Common myeloid progenitor, CD34-positive (primary cell): ENCODE results near the gene MAP4K4.

ENCODE experiments used
- CTCF ChIA-PET: fragments of 350-600 bp; sonication (Branson Sonifier 250); formaldehyde crosslinking; loops from one replicate; lab custom pipeline; 2021; ENCODE audit warnings: antibody characterized with exemption; lab: Charles Lee
- POLR2A ChIA-PET: fragments of 350-600 bp; sonication (Branson Sonifier 250); formaldehyde crosslinking; loops from one replicate; lab custom pipeline; 2021; ENCODE audit warnings: antibody characterized with exemption; lab: Charles Lee
- DNase-seq, 3 donors: peaks; one replicate each; pipeline versions ENCODE4 v3.0.0 to v3.0.0-alpha.2; 2013
- H3K27ac ChIP-seq, 2 experiments: 1 replicate in 1 of 2; 2 replicates in 1 of 2; pipeline ENCODE4 v1.7.0; 2013; ENCODE audit warnings: inconsistent platforms in 2 of 2, low read length in 2 of 2, mild to moderate bottlenecking in 2 of 2, low read depth in 1 of 2, moderate library complexity in 1 of 2; ENCODE audit not compliant: severe bottlenecking in 2 of 2, insufficient read depth in 1 of 2, poor library complexity in 1 of 2
- H3K27me3 ChIP-seq, 5 experiments: replicated peaks in 2 of 5; 1 replicate in 3 of 5; 2 replicates in 2 of 5; pipeline versions ENCODE4 v1.6.1 to v1.7.0; 2013; ENCODE audit warnings: low read length in 4 of 5, mild to moderate bottlenecking in 2 of 5, moderate library complexity in 2 of 5, inconsistent platforms in 1 of 5; ENCODE audit not compliant: insufficient read depth in 5 of 5, control insufficient read depth in 4 of 5
- H3K36me3 ChIP-seq, 4 experiments: 1 replicate in 2 of 4; 2 replicates in 2 of 4; pipeline versions ENCODE4 v1.6.1 to v1.7.0; 2013; ENCODE audit warnings: low read length in 3 of 4, control low read depth in 1 of 4, mild to moderate bottlenecking in 1 of 4; ENCODE audit not compliant: control insufficient read depth in 4 of 4, insufficient read depth in 4 of 4
- H3K4me1 ChIP-seq, 4 experiments: 1 replicate in 3 of 4; 2 replicates in 1 of 4; pipeline versions ENCODE4 v1.6.1 to v1.7.1; 2013; ENCODE audit warnings: low read length in 3 of 4, mild to moderate bottlenecking in 3 of 4, control low read depth in 1 of 4, inconsistent platforms in 1 of 4, moderate library complexity in 1 of 4; ENCODE audit not compliant: control insufficient read depth in 4 of 4, insufficient read depth in 4 of 4; ENCODE audit errors: control extremely low read depth in 1 of 4
- H3K4me3 ChIP-seq, 7 experiments: 1 replicate in 4 of 7; 2 replicates in 3 of 7; pipeline versions ENCODE4 v1.5.1 to v1.7.0; 2013; ENCODE audit warnings: mild to moderate bottlenecking in 7 of 7, low read length in 6 of 7, moderate library complexity in 6 of 7, inconsistent platforms in 2 of 7, low read depth in 2 of 7, control low read depth in 1 of 7; ENCODE audit not compliant: insufficient read depth in 4 of 7, control insufficient read depth in 1 of 7; ENCODE audit errors: extremely low read depth in 1 of 7
- H3K9me3 ChIP-seq, 5 experiments: 1 replicate in 4 of 5; 2 replicates in 1 of 5; pipeline versions ENCODE4 v1.6.1 to v1.7.1; 2013; ENCODE audit warnings: low read length in 4 of 5, mild to moderate bottlenecking in 2 of 5, inconsistent platforms in 1 of 5, low read depth in 1 of 5, moderate library complexity in 1 of 5; ENCODE audit not compliant: control insufficient read depth in 4 of 5, insufficient read depth in 2 of 5; ENCODE audit errors: control extremely low read depth in 1 of 5
- WGBS: methylation state at CpG from one replicate; pipeline ENCODE4 v1.1.5; 2013; ENCODE audit not compliant: insufficient coverage; 5-methylcytosine and 5-hydroxymethylcytosine counted together

The MAP4K4 gene

GRCh38 chr2:101806701-101807100, 109.2 kb downstream of the MAP4K4 start:
- peak in 2 of 3 donors; percentile 58 to 73 for DNase-seq
- Histone ChIP-seq H3K27me3 (no peaks in the 10 kb centered on the region), H3K27ac (peak overlapping the region in 1 of 2 experiments; percentile 36), H3K9me3 (no peaks in the 10 kb centered on the region), H3K4me3 (peak overlapping the region in 1 of 7 experiments; percentile 5), H3K36me3 (peaks cover 0 to 3% (median 0%) of the 10 kb centered on the region in 4 experiments), H3K4me1 (peaks cover 9 to 27% (median 22%) of the 10 kb centered on the region in 4 experiments)
- WGBS, result 29% methylated on average over 2 of the region's 4 CpGs
- POLR2A ChIA-PET, result interaction anchor here (0.6 kb wide), 1 partner anchor 70 kb away, joined by 4 read pairs; no protein-coding TSS in a partner anchor
- CTCF ChIA-PET, result interaction anchor here (1.8 kb wide), 1 partner anchor 10 kb away, joined by 5 read pairs; no protein-coding TSS in a partner anchor

DNA sequence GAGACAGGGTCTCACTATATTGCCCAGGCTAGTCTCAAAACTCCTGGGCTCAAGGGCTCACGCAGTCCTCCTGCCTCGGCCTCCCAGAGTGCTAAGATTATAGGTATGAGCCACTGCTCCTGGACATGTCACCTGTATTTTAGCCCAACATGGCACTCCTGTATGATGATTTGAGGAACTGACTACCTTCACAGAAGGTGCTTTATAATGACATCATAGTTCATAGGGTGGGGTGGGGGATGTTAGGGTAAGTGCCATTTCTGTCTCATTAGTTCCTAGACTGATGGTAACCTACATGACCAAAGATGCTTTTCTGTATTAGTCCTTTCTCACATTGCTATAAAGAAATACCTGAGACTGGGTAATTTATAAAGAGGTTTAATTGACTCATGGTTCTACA, 109.7 kb downstream of the MAP4K4 start:
- H3K27ac ChIP-seq, result peak overlapping the region in 1 of 2 experiments; percentile 36
- CTCF ChIA-PET, result interaction anchor here (0.7 to 1.8 kb wide), 2 partner anchors 11 to 15 kb away, joined by 3 to 5 read pairs; no protein-coding TSS in a partner anchor
- peaks cover 0 to 3% (median 0%) of the 10 kb centered on the region in 4 experiments for H3K36me3 ChIP-seq
- no peak overlapping the region for H3K4me3 ChIP-seq
- WGBS, result 100% methylated on average over 2 of the region's 2 CpGs
- POLR2A ChIA-PET, result no interaction called here
- H3K27me3 ChIP-seq, result no peaks in the 10 kb centered on the region
- DNase-seq, result no peak
- no peaks in the 10 kb centered on the region for H3K9me3 ChIP-seq
- peaks cover 9 to 27% (median 22%) of the 10 kb centered on the region in 4 experiments for H3K4me1 ChIP-seq

- H3K4me1 ChIP-seq, result peaks cover 9 to 27% (median 22%) of the 10 kb centered on the region in 4 experiments
- H3K9me3 ChIP-seq, result no peaks in the 10 kb centered on the region
- no peak overlapping the region for H3K4me3 ChIP-seq
- DNase-seq, result no peak
- no peak overlapping the region for H3K27ac ChIP-seq
- CTCF ChIA-PET, result interaction anchor here (0.7 to 1.8 kb wide), 2 partner anchors 12 to 14 kb away, joined by 3 to 5 read pairs; no protein-coding TSS in a partner anchor
- H3K27me3 ChIP-seq, result no peaks in the 10 kb centered on the region
- no peaks in the 10 kb centered on the region for H3K36me3 ChIP-seq
- 100% methylated on average over 4 of the region's 6 CpGs for WGBS
- POLR2A ChIA-PET, result no interaction called here
These were observed 110.6 kb downstream of the MAP4K4 start for GRCh38 chr2:101808006-101808562.

GRCh38 chr2:101809698-101810097, 112.2 kb downstream of the MAP4K4 start:
- Histone ChIP-seq H3K36me3 (no peaks in the 10 kb centered on the region), H3K4me3 (no peak overlapping the region), H3K9me3 (no peaks in the 10 kb centered on the region), H3K27ac (no peak overlapping the region), H3K4me1 (peaks cover 9 to 27% (median 22%) of the 10 kb centered on the region in 4 experiments), H3K27me3 (no peaks in the 10 kb centered on the region)
- POLR2A ChIA-PET, result no interaction called here
- DNase-seq, result peak in 1 of 3 donors; percentile 32
- CTCF ChIA-PET, result interaction anchor here (0.5 to 1.0 kb wide), 2 partner anchors 9 to 12 kb away, joined by 3 to 4 read pairs; no protein-coding TSS in a partner anchor

DNA sequence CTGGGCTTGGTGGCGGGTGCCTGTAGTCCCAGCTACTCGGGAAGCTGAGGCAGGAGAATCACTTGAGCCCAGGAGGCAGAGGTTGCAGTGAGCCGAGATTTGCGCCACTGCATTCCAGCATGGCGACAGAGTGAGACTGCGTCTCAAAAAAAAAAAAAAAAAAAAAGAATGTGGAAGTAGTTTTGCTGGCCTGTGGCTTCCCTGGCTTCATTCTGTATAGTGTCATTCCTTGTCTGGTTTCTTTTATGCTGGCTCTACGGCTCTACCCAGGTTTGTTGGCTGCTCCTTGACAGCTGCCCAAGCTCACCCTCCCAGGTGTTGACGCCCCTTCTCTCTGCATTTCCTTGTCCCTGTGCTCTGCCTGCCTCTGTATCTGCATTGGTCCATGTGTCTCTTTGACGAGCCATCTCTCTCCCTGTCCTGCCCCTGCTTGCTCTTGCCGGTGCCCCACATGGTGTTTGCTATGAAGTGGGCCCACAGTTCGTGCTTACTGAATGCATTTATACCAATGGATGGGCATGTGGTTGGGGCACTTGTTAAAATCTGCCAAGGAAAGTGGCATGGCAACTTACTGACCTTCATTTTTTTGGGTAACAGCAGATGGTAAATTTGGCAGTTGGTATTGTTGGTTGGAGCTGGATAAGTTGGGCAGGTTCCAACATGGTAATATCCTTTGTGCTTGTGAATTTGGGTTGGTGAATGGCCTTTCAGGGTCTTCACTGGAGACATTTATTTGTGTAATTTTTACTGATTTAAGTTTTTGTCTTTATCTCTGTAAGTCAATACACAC, 113.9 kb downstream of the MAP4K4 start:
- ChIA-PET CTCF (interaction anchor here (1.1 to 2.1 kb wide), 2 partner anchors 10 to 11 kb away, joined by 3 to 7 read pairs; no protein-coding TSS in a partner anchor), POLR2A (no interaction called here)
- DNase-seq, result no peak
- H3K27ac ChIP-seq, result no peak overlapping the region
- H3K4me1 ChIP-seq, result peaks cover 3 to 15% (median 14%) of the 10 kb centered on the region in 4 experiments
- no peaks in the 10 kb centered on the region for H3K9me3 ChIP-seq
- 94% methylated on average over 7 of the region's 11 CpGs for WGBS
- H3K4me3 ChIP-seq, result no peak overlapping the region
- H3K27me3 ChIP-seq, result no peaks in the 10 kb centered on the region
- no peaks in the 10 kb centered on the region for H3K36me3 ChIP-seq

DNA sequence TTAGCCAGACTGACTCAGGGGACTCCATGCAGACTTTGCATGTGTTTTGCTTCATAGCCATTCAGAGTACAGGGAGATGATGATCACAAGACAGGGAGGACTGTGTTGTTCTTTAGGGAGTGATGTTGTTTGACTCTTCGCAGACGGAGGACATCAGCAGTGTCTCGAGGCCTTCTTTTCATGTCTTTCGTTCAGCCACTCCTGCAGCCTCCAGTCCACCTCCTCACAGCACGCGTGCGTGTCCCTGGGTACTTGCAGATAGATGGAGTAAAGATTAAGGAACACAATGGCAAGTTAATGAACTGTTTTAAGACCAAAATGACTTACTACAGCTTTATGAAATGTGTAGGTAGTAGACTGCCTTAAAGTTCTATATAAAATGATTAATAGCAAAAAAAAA, 114.7 kb downstream of the MAP4K4 start:
- POLR2A ChIA-PET, result no interaction called here
- no peak for DNase-seq
- 93% methylated on average over 4 of the region's 7 CpGs for WGBS

More for the DNA sequence above, 114.7 kb downstream of the MAP4K4 start:
- CTCF ChIA-PET, result interaction anchor here (1.1 to 2.1 kb wide), 2 partner anchors 10 to 11 kb away, joined by 3 to 7 read pairs; no protein-coding TSS in a partner anchor
- H3K9me3 ChIP-seq, result no peaks in the 10 kb centered on the region
- no peaks in the 10 kb centered on the region for H3K36me3 ChIP-seq
- no peaks in the 10 kb centered on the region for H3K27me3 ChIP-seq
- peaks cover 0 to 7% (median 6%) of the 10 kb centered on the region in 4 experiments for H3K4me1 ChIP-seq
- no peak overlapping the region for H3K27ac ChIP-seq
- H3K4me3 ChIP-seq, result no peak overlapping the region
